WTC11 (cell line): Measurements from ENCODE around the gene ADRB1.

Experiments
- ATF1 ChIP-seq: sonication (generic); formaldehyde crosslinking; IDR thresholded peaks from 2 replicates; pipeline ENCODE4 v1.8.1; 2023; ENCODE audit warnings: mild to moderate bottlenecking, moderate library complexity, missing genetic modification reagents
- CREB1 ChIP-seq: sonication (generic); formaldehyde crosslinking; IDR thresholded peaks from 2 replicates; pipeline ENCODE4 v1.8.0; 2023; ENCODE audit warnings: mild to moderate bottlenecking, missing genetic modification reagents
- E2F5 ChIP-seq: sonication (generic); formaldehyde crosslinking; IDR thresholded peaks from 2 replicates; pipeline ENCODE4 v1.8.1; 2022; ENCODE audit warnings: mild to moderate bottlenecking, moderate library complexity, missing genetic modification reagents
- ESRRA ChIP-seq: sonication (generic); formaldehyde crosslinking; IDR thresholded peaks from 2 replicates; pipeline ENCODE4 v1.8.1; 2022; ENCODE audit warnings: mild to moderate bottlenecking, missing genetic modification reagents, borderline replicate concordance
- FOXK1 ChIP-seq: sonication (generic); formaldehyde crosslinking; IDR thresholded peaks from 2 replicates; pipeline ENCODE4 v1.8.0; 2022; ENCODE audit warnings: mild to moderate bottlenecking, moderate library complexity, missing genetic modification reagents
- SP1 ChIP-seq: sonication (generic); formaldehyde crosslinking; conservative IDR thresholded peaks from 2 replicates; pipeline ENCODE4 v1.8.1; 2022; ENCODE audit warnings: missing genetic modification reagents
- TCF7 ChIP-seq: sonication (generic); formaldehyde crosslinking; IDR thresholded peaks from 2 replicates; pipeline ENCODE4 v1.8.0; 2022; ENCODE audit warnings: mild to moderate bottlenecking, low read depth, missing genetic modification reagents, moderate library complexity
- TEAD4 ChIP-seq: sonication (generic); formaldehyde crosslinking; IDR thresholded peaks from 2 replicates; pipeline ENCODE4 v1.8.0; 2022; ENCODE audit warnings: mild to moderate bottlenecking, missing genetic modification reagents
- USF2 ChIP-seq: sonication (generic); formaldehyde crosslinking; IDR thresholded peaks from 2 replicates; pipeline ENCODE4 v1.8.1; 2023; ENCODE audit warnings: mild to moderate bottlenecking, missing genetic modification reagents, moderate library complexity
- ZNF138 ChIP-seq: sonication (generic); formaldehyde crosslinking; conservative IDR thresholded peaks from 2 replicates; pipeline ENCODE4 v1.8.1; 2022; ENCODE audit warnings: mild to moderate bottlenecking, moderate library complexity, missing genetic modification reagents
- ZNF232 ChIP-seq: sonication (generic); formaldehyde crosslinking; IDR thresholded peaks from 2 replicates; pipeline ENCODE4 v1.8.0; 2022; ENCODE audit warnings: mild to moderate bottlenecking, missing genetic modification reagents
- ZNF423 ChIP-seq: fragments of 250-450 bp; sonication (Bioruptor Pico); IDR thresholded peaks from 2 replicates; pipeline ENCODE4 v2.1.2; 2022; ENCODE audit warnings: mild to moderate bottlenecking, moderate library complexity
- TF ChIP-seq, protein P1 (sequence below): fragments of 250-450 bp; sonication (Bioruptor Pico); IDR thresholded peaks from 2 replicates; pipeline ENCODE4 v1.9.0; 2021; ENCODE audit warnings: mild to moderate bottlenecking, borderline replicate concordance
- TF ChIP-seq, protein P2 (sequence below): fragments of 200-600 bp; IDR thresholded peaks from 2 replicates; pipeline ENCODE4 v1.8.0; 2022; ENCODE audit warnings: antibody characterized with exemption

DNA sequence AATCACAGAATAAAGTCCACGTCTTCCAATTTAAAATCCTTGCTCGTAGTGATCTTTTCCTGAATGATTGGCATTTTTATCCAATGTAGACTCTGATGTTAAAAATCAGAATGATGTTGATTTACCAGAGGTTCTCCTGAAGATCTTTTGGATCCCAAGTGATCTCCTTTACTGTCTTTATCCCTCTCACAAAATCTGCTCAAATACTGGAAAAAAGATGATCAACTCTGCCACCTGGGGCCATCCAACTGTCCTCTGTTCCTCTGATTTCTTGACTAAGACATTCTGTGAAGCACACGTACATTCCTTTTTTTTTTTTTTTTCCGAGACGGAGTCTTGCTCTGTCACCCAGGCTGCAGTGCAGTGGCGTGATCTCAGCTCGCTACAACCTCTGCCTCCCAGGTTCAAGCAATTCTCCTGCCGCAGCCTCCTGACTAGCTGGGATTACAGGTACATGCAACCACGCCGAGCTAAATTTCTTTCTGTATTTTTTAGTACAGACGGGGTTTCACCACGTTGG, 18.0 kb upstream of the ADRB1 start:
- TF ChIP-seq, protein P1, sequence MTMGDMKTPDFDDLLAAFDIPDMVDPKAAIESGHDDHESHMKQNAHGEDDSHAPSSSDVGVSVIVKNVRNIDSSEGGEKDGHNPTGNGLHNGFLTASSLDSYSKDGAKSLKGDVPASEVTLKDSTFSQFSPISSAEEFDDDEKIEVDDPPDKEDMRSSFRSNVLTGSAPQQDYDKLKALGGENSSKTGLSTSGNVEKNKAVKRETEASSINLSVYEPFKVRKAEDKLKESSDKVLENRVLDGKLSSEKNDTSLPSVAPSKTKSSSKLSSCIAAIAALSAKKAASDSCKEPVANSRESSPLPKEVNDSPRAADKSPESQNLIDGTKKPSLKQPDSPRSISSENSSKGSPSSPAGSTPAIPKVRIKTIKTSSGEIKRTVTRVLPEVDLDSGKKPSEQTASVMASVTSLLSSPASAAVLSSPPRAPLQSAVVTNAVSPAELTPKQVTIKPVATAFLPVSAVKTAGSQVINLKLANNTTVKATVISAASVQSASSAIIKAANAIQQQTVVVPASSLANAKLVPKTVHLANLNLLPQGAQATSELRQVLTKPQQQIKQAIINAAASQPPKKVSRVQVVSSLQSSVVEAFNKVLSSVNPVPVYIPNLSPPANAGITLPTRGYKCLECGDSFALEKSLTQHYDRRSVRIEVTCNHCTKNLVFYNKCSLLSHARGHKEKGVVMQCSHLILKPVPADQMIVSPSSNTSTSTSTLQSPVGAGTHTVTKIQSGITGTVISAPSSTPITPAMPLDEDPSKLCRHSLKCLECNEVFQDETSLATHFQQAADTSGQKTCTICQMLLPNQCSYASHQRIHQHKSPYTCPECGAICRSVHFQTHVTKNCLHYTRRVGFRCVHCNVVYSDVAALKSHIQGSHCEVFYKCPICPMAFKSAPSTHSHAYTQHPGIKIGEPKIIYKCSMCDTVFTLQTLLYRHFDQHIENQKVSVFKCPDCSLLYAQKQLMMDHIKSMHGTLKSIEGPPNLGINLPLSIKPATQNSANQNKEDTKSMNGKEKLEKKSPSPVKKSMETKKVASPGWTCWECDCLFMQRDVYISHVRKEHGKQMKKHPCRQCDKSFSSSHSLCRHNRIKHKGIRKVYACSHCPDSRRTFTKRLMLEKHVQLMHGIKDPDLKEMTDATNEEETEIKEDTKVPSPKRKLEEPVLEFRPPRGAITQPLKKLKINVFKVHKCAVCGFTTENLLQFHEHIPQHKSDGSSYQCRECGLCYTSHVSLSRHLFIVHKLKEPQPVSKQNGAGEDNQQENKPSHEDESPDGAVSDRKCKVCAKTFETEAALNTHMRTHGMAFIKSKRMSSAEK: no peak
- TF ChIP-seq ZNF232 (CRISPR knock-in tag): no peak
- no peak for TF ChIP-seq USF2 (CRISPR knock-in tag)
- no peak for TF ChIP-seq CREB1 (CRISPR knock-in tag)
- TF ChIP-seq FOXK1: no peak
- TF ChIP-seq ZNF423 (CRISPR knock-in tag): no peak
- TF ChIP-seq TEAD4 (CRISPR knock-in tag): no peak
- TF ChIP-seq, protein P2, sequence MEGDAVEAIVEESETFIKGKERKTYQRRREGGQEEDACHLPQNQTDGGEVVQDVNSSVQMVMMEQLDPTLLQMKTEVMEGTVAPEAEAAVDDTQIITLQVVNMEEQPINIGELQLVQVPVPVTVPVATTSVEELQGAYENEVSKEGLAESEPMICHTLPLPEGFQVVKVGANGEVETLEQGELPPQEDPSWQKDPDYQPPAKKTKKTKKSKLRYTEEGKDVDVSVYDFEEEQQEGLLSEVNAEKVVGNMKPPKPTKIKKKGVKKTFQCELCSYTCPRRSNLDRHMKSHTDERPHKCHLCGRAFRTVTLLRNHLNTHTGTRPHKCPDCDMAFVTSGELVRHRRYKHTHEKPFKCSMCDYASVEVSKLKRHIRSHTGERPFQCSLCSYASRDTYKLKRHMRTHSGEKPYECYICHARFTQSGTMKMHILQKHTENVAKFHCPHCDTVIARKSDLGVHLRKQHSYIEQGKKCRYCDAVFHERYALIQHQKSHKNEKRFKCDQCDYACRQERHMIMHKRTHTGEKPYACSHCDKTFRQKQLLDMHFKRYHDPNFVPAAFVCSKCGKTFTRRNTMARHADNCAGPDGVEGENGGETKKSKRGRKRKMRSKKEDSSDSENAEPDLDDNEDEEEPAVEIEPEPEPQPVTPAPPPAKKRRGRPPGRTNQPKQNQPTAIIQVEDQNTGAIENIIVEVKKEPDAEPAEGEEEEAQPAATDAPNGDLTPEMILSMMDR: no peak
- no peak for TF ChIP-seq ATF1 (CRISPR knock-in tag)
- no peak for TF ChIP-seq E2F5 (CRISPR knock-in tag)
- TF ChIP-seq ZNF138: no peak
- no peak for TF ChIP-seq ESRRA (CRISPR knock-in tag)
- TF ChIP-seq SP1 (CRISPR knock-in tag): no peak
- no peak for TF ChIP-seq TCF7 (CRISPR knock-in tag)
